DOHH2 (cell line): Measurements from ENCODE around the gene SCD5.

ENCODE experiments used
- H3F3A ChIP-seq: fragments of 200-600 bp; sonication (generic), shearing (Covaris generic); 2 replicates; pipeline ENCODE4 v1.6.0; 2016; ENCODE audit warnings: antibody characterized with exemption, mild to moderate bottlenecking; ENCODE audit not compliant: control insufficient read depth, insufficient read depth
- H3K27ac ChIP-seq: fragments of 200-600 bp; sonication (generic); 2 replicates; pipeline ENCODE4 v1.5.1; 2014; ENCODE audit warnings: low read depth, mild to moderate bottlenecking, low read length, moderate library complexity
- H3K27me3 ChIP-seq: fragments of 200-600 bp; sonication (generic); 2 replicates; pipeline ENCODE4 v1.6.1; 2014; ENCODE audit warnings: mild to moderate bottlenecking, low read length, mixed read lengths; ENCODE audit not compliant: control insufficient read depth
- H3K36me3 ChIP-seq: fragments of 200-600 bp; sonication (generic); 2 replicates; pipeline ENCODE4 v1.6.1; 2014; ENCODE audit warnings: mild to moderate bottlenecking, low read length, moderate library complexity, mixed read lengths; ENCODE audit not compliant: control insufficient read depth
- H3K4me1 ChIP-seq: fragments of 200-600 bp; sonication (generic); 2 replicates; pipeline ENCODE4 v1.6.1; 2014; ENCODE audit warnings: mild to moderate bottlenecking, low read length, mixed read lengths; ENCODE audit not compliant: control insufficient read depth
- H3K4me2 ChIP-seq: fragments of 200-600 bp; sonication (generic); 2 replicates; pipeline ENCODE4 v1.6.0; 2014; ENCODE audit warnings: mild to moderate bottlenecking, low read length, moderate library complexity
- H3K4me3 ChIP-seq: fragments of 200-600 bp; sonication (generic); 2 replicates; pipeline ENCODE4 v1.5.1; 2014; ENCODE audit warnings: mild to moderate bottlenecking, low read length, mixed read lengths
- H3K79me2 ChIP-seq: fragments of 200-600 bp; sonication (generic); 2 replicates; pipeline ENCODE4 v1.6.1; 2014; ENCODE audit warnings: mild to moderate bottlenecking, low read length, mixed read lengths; ENCODE audit not compliant: control insufficient read depth
- H3K9me2 ChIP-seq: fragments of 200-600 bp; sonication (generic); replicated peaks from 2 replicates; pipeline ENCODE4 v1.6.1; 2014; ENCODE audit warnings: mild to moderate bottlenecking, low read length, mixed read lengths; ENCODE audit not compliant: control insufficient read depth
- H3K9me3 ChIP-seq: fragments of 200-600 bp; sonication (generic); 2 replicates; pipeline ENCODE4 v1.6.1; 2014; ENCODE audit warnings: antibody characterized with exemption, low read length, mixed read lengths; ENCODE audit not compliant: control insufficient read depth, insufficient read depth
- H4K20me1 ChIP-seq: fragments of 200-600 bp; sonication (generic); 2 replicates; pipeline ENCODE4 v1.6.0; 2014; ENCODE audit warnings: low read depth, mild to moderate bottlenecking, antibody characterized with exemption, low read length, moderate library complexity; ENCODE audit not compliant: control insufficient read depth, insufficient read depth
- CTCF ChIP-seq: fragments of 200-600 bp; sonication (generic); IDR thresholded peaks from one replicate; pipeline ENCODE4 v1.5.1; 2014; ENCODE audit warnings: antibody characterized with exemption, mild to moderate bottlenecking, low read depth, low read length; ENCODE audit not compliant: poor library complexity, severe bottlenecking
- EZH2phosphoT487 ChIP-seq: fragments of 200-600 bp; sonication (generic); IDR thresholded peaks from 2 replicates; pipeline ENCODE4 v1.6.1; 2017; ENCODE audit warnings: borderline replicate concordance, mild to moderate bottlenecking, antibody characterized with exemption, low read length, moderate library complexity, mixed read lengths

Gene SCD5

GRCh38 chr4:82705169-82705927 is 93.2 kb downstream of the SCD5 start:
- no peaks in the 10 kb centered on the region for H3K4me1 ChIP-seq
- H3F3A ChIP-seq: no peaks in the 10 kb centered on the region
- no peaks in the 10 kb centered on the region for H3K9me3 ChIP-seq
- H3K79me2 ChIP-seq: no peaks in the 10 kb centered on the region
- H3K9me2 ChIP-seq: no peaks in the 10 kb centered on the region
- H3K4me2 ChIP-seq: no peak overlapping the region
- no peak overlapping the region for H3K4me3 ChIP-seq
- H3K36me3 ChIP-seq: no peaks in the 10 kb centered on the region
- no peaks in the 10 kb centered on the region for H3K27me3 ChIP-seq
- TF ChIP-seq CTCF (no peak), EZH2phosphoT487 (no peak)
- no peak overlapping the region for H3K27ac ChIP-seq
- no peaks in the 10 kb centered on the region for H4K20me1 ChIP-seq

GRCh38 chr4:82704156-82704555 is 94.4 kb downstream of the SCD5 start:
- H4K20me1 ChIP-seq: no peaks in the 10 kb centered on the region
- H3K9me2 ChIP-seq: no peaks in the 10 kb centered on the region
- H3K36me3 ChIP-seq: no peaks in the 10 kb centered on the region
- no peaks in the 10 kb centered on the region for H3K79me2 ChIP-seq
- H3K4me2 ChIP-seq: no peak overlapping the region
- no peaks in the 10 kb centered on the region for H3F3A ChIP-seq
- H3K27ac ChIP-seq: no peak overlapping the region
- no peaks in the 10 kb centered on the region for H3K4me1 ChIP-seq
- TF ChIP-seq EZH2phosphoT487: no peak
- H3K27me3 ChIP-seq: no peaks in the 10 kb centered on the region
- H3K9me3 ChIP-seq: no peaks in the 10 kb centered on the region
- no peak overlapping the region for H3K4me3 ChIP-seq

- no peak overlapping the region for H3K4me2 ChIP-seq
- no peaks in the 10 kb centered on the region for H3K36me3 ChIP-seq
- no peaks in the 10 kb centered on the region for H4K20me1 ChIP-seq
- H3K4me3 ChIP-seq: no peak overlapping the region
- no peaks in the 10 kb centered on the region for H3K4me1 ChIP-seq
- no peaks in the 10 kb centered on the region for H3K9me2 ChIP-seq
- H3K27ac ChIP-seq: no peak overlapping the region
- H3F3A ChIP-seq: no peaks in the 10 kb centered on the region
- H3K9me3 ChIP-seq: no peaks in the 10 kb centered on the region
- TF ChIP-seq CTCF: no peak
- TF ChIP-seq EZH2phosphoT487: no peak
- H3K27me3 ChIP-seq: no peaks in the 10 kb centered on the region
- H3K79me2 ChIP-seq: no peaks in the 10 kb centered on the region
Measured at GRCh38 chr4:82698412-82698811, 100.2 kb downstream of the SCD5 start.

GRCh38 chr4:82697561-82697960 is 101.0 kb downstream of the SCD5 start:
- H3K4me2 ChIP-seq: no peak overlapping the region
- no peaks in the 10 kb centered on the region for H3F3A ChIP-seq
- TF ChIP-seq CTCF (no peak), EZH2phosphoT487 (no peak)
- no peak overlapping the region for H3K27ac ChIP-seq
- no peaks in the 10 kb centered on the region for H3K9me2 ChIP-seq
- H3K4me1 ChIP-seq: no peaks in the 10 kb centered on the region
- no peaks in the 10 kb centered on the region for H3K9me3 ChIP-seq
- no peaks in the 10 kb centered on the region for H4K20me1 ChIP-seq
- H3K4me3 ChIP-seq: no peak overlapping the region
- no peaks in the 10 kb centered on the region for H3K79me2 ChIP-seq
- H3K27me3 ChIP-seq: no peaks in the 10 kb centered on the region
- H3K36me3 ChIP-seq: no peaks in the 10 kb centered on the region
